HG03442 (cell line): ENCODE data around the gene INPP5A.
"Not testable (repeated sequence)": the region's sequence is repeated elsewhere in the genome, so short reads cannot be mapped to it uniquely, and the experiment has no call there.

Experiments used
- ATAC-seq: cut with Tn5 transposase; IDR thresholded peaks from one replicate; pipeline ENCODE4 v1.9.1; 2021; ENCODE audit warnings: mild to moderate bottlenecking, moderate library complexity; ENCODE audit not compliant: unreplicated experiment

INPP5A gene

DNA sequence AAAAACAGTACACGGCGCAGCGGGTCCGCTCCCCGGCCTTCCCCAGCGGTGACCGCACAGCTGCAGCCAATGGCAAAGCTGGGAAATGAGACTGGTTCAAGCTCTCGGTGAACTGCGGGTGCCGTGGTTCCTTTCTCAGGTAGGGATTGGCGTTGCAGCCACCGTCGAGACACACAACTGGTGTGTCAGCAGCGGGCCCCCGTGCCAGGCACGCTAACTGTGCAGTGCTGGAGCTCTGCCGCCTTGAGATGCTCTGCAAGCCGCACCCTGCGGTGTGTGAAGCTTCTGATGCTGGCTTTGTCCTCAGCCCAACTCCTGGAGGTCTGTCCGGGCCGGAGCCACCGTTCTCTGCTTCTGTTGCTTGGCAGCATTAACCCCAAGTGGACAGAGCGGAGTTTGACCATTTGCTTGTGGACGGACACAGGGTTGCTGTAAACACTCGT, 269.0 kb downstream of the INPP5A start:
- ATAC-seq = no peak

- ATAC-seq = no peak
Measured at GRCh38 chr10:132807621-132808049, 270.0 kb downstream of the INPP5A start.

- no peak for ATAC-seq
Measured at GRCh38 chr10:132808383-132809231, 271.0 kb downstream of the INPP5A start.

GRCh38 chr10:132809232-132810140, 271.9 kb downstream of the INPP5A start:
- ATAC-seq = no peak

DNA sequence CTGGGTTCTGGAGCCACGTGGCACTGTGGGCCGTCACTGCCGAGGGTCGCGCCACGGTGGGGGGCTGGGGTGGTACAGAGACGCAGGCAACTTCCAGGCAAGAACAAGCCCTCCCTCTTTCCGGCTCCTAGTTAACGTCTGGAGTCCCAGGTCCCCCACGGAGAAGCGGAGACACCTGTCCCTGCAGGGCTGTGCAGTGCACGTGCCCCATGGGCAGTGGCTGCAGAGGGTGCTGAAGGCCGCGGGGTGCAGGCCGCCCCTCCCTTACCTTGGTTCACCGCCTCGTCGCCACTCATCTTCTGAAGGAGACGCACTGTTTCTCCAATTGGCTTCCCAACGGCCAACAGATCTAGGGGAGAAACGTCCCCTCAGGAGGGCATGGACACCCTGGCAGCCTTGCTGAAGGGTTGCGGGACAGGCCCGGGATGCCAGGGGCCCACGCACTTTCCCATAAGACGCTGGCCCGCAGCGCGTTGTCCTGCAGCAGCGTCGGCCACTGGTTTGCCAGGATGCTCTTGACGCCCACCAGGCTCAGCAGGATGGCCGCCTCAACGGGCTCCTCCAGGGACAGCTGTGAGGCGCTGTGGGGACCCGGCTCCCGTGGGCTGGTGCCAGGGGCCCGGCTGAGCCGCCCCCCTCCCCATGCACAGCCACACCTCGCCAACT, 272.7 kb downstream of the INPP5A start:
- no peak for ATAC-seq

DNA sequence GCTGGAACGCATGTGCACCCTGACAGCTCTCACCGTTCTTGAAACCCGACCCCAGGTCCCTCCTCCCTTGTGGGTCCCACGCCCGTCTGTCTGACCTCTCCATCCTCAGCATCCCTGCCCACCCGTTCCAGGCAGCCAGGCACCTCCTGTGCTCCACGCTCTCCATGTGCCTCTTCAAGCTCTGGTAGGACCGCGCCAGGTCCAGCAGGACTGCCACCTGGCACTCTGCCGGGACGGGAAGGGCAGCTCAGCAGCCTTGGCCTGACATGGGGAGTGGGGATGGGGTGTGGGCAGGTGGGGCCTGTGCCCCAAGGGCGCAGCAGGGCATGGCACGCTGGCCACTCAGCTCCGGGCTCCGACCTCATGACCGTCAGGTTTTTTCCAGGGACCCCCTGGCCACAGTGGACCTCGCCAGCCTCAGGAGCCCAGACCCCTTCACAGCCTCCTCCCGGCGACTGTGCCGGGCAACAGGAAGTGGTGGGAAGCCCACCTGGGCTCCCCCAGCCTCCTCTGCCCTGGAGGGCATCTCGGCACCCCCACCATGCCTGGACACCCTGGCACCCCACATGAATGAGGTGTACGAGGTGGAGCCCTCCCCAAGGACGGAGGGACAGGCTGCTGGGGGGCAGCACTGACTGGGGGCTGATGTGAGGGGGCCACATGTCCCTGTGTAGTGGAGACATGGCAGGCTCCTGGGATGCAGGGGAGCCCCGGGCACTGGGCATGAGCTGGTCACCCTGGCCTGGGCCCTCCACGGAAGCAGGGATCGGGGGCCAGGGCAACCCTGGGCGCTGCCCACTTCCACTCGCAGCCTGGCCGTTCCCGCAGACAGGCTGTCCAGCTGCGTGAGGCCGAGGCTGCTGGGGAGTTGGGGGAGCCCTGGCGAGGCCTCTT, 273.5 kb downstream of the INPP5A start:
- ATAC-seq = no peak

GRCh38 chr10:132811891-132812481, 274.4 kb downstream of the INPP5A start:
- no peak for ATAC-seq

DNA sequence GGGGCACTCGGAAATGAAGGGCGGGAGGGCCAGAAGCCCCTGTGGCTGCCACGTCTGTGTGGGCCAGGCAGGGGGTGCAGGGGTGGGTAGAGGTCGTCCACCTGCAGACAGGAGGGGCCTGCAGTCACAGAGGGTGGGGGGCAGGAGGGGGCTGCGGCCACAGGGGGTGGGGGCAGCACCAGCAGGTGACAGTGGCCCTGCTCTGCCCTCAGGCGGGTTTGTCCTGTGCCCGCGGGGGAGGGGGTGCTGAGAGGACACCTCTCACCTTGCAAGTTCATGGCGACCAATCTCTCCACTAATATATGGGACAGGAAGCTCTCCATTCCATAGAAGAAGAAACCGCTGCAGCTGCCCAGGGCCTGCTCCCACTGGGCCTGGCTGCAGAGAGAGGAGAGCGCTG, 274.9 kb downstream of the INPP5A start:
- ATAC-seq = no peak

GRCh38 chr10:132813001-132813401, 275.4 kb downstream of the INPP5A start:
- ATAC-seq = no peak

DNA sequence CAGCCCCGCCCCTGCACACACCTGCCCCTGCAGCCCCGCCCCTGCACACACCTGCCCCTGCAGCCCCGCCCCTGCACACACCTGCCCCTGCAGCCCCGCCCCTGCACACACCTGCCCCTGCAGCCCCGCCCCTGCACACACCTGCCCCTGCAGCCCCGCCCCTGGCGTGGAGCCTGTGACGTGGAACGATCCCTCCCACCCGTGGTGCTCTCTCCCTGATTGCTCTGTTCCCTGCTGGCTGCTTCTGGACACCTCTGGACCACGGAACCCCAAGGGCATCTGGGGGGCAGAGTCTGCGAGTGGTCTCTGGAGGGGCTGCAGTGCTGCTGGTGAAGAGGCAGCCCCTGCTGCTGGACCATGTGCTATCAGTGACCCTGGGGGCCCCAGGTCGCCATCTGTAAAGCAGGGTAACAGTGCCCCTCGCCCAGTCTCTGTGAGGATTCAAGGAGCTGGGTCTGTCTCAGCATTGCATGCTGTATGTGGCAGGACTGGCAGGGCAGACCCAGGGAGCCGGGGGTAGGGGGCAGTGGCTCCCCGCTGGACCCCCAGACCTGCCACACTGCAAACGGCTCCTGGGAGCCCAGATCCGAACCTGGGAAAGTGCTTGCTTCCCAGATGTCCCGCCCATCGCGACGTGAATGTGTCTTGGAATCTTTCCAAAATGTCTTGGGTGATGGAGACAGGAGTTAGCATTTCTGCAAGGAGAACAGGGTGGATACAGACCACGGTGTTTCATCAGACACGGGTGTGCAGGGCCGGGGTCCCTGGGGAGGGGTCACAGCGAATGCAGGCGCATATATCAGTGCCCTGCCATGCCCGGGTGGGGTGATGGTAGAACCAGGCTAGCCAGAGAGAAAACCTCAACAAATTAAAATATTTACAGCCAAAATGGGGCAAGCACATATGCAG, 276.2 kb downstream of the INPP5A start:
- ATAC-seq = no peak

DNA sequence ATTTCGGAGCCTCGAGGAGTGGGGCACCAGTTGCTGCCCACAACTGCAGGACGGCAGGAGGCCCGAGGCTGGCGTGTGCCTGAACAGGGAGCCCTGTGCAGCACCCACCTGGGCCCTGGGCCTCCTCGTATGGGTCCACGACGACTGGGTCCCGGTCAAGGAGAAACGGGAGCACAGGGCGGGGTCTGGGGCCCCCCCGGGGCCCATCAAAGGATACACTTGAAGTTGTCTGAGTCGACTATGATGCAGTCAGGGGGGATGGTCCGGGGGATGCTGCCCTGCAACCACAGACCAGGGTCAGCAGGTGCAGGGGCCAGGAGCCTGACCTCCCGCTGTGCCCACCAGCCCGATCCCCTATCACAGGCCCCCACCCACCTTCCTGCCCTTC, 276.9 kb downstream of the INPP5A start:
- no peak for ATAC-seq

DNA sequence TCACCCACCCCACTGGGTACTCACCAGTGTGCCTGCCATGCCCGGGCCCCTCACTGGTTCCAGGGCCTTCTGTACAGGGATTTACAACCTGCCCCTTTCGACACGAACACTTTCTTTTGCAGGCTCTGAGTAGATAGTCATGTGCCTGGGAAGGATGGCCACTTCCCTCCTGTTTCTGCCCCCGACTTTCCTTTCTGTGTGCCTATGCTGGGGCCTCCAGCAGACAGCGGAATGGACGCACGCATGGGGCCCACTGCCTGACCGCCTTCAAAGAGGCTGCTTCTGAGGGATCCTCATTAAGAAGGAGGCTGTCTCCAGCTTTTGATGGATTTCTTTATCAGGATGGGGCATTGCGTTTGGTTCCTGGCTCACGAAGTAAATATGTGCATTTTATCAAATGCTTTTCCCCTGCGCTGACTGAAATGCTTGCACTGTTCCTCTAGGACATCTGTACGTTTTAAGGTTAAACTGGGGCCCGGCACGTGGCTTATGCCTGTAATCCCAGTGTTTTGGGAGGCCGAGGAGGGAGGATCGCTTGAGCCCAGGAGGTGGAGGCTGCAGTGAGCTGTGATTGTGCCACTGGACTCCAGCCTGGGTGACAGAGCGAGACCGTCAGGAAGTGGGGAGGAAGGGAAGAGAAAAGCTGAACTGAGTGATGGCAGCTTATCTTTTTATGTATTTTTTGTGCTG, 277.7 kb downstream of the INPP5A start:
- ATAC-seq = no peak

GRCh38 chr10:132816718-132817117, 279.1 kb downstream of the INPP5A start:
- ATAC-seq = no peak

DNA sequence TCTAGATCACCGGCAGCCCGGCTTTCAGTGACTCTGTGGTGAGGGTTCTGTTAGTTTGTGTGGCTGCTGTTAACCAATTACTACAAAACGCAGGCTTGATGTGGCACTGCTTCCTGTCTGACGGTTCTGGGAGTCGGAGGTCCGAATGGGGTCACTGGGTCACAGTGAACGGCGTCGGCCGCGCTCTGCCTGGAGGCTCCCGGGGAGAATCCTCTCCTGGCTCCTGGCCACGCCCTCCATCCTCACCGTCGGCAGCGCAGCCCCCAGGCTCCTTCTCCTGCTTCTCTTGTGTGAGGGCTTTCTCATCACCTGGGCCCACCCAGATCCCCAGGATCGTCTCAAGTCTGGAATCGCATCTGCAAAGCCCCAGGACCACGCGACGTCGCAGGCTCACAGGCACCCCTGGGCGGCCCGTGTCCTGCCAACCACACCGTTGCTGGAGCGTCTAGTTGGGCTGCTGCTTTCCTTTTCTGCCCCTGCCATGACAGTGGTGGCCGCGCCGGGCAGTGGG, 280.2 kb downstream of the INPP5A start:
- ATAC-seq = no peak

DNA sequence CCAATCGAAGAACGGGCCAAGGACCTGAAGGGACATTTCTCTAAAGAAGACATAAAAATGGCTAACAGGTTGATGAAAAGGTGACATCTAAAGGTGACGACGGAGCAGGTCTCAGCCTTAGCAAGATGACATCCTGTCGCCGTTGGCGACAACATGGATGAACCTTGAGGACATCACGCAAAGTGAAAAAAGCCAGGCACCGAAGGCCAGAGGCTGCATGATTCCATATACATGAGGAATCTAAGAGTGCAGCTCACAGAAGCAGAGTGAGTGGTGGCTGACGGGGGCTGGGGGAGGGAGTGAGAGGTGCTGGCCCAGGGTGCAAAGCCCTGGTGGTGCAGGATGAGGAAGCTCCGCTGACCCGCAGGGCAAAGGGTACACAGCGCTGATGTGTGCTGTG, 282.5 kb downstream of the INPP5A start:
- no peak for ATAC-seq

DNA sequence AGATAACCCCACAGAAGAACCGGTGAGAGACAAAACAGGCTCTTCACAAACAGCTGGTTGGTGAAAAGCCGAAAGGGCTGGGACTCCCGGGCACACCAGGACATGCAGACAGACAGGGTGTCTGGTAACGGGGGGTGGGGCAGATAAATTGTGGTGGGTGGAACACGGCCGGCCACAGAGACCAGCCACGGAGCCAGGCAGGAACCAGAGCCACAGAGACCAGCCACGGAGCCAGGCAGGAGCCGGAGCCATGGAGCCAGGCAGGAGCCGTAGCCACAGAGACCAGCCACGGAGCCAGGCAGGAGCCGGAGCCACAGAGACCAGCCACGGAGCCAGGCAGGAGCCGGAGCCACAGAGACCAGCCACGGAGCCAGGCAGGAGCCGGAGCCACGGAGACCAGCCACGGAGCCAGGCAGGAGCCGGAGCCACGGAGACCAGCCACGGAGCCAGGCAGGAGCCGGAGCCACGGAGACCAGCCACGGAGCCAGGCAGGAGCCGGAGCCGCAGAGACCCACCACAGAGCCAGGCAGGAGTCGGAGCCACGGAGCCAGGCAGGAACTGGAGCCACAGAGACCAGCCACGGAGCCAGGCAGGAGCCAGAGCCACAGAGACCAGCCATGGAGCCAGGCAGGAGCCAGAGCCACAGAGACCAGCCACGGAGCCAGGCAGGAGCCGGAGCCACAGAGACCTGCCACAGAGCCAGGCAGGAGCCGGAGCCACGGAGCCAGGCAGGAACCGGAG, 288.4 kb downstream of the INPP5A start:
- not testable (repeated sequence) for ATAC-seq
